PC-3 (cell line): ENCODE data around the gene DNAL4.

ENCODE experiments used
- EZH2 ChIP-seq: fragments of 300-600 bp; sonication (generic); IDR thresholded peaks from one replicate; pipeline ENCODE4 v1.6.1; 2017; ENCODE audit warnings: antibody characterized with exemption, mild to moderate bottlenecking, low read length; ENCODE audit not compliant: unreplicated experiment
- TF ChIP-seq, protein P1 (sequence below): fragments of 300-600 bp; sonication (generic); conservative IDR thresholded peaks from 2 replicates; pipeline ENCODE4 v1.5.1; 2017; ENCODE audit warnings: antibody characterized with exemption, low read depth, mild to moderate bottlenecking, low read length

DNA sequence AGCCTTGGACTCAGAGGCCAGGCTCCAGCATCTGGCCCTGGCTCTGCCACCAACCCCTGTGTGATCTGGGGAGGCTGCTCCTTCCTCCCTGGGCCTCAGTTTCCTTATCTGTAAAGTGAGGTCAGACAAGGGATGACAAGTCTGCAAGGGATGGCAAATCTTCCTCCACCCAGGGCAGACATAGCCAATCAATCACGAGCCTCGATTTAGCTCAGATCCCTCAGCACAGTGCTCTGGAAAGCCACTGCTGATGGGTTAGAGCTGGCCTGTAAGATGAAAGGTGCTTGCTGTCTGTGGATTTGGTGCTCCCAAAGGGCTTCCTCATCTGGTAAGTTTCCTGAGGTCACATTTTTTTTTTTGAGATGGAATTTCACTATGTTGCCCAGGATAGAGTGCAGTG lies 29.7 kb upstream of the DNAL4 start:
- TF ChIP-seq, protein P1, sequence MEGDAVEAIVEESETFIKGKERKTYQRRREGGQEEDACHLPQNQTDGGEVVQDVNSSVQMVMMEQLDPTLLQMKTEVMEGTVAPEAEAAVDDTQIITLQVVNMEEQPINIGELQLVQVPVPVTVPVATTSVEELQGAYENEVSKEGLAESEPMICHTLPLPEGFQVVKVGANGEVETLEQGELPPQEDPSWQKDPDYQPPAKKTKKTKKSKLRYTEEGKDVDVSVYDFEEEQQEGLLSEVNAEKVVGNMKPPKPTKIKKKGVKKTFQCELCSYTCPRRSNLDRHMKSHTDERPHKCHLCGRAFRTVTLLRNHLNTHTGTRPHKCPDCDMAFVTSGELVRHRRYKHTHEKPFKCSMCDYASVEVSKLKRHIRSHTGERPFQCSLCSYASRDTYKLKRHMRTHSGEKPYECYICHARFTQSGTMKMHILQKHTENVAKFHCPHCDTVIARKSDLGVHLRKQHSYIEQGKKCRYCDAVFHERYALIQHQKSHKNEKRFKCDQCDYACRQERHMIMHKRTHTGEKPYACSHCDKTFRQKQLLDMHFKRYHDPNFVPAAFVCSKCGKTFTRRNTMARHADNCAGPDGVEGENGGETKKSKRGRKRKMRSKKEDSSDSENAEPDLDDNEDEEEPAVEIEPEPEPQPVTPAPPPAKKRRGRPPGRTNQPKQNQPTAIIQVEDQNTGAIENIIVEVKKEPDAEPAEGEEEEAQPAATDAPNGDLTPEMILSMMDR = no peak
- TF ChIP-seq EZH2 = no peak
